ENCODE results near the gene TCF3.

DNA sequence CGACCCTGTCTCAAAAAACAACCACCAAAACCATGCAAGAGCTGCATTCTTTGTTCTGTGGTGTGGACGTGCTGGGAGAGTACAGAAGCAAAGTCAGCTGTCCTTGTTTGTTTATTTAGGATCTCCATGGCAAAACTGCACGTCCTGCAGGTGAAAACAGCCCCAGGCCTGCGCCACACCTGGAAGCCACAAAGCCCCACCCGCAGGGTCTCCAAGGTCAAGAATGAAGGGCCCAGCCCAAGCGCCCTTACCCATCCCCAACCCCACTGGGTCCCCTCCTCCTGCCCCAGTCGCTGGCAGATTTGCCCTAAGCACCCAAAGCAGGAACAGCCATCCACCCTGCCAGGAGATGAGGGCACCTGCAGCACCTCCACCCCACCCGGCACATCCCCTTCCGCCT lies 70.2 kb downstream of the TCF3 start:
- TF ChIP-seq EP300 (IDR thresholded peaks at IDR 0.05): no peak
- no peak for TF ChIP-seq CTCF (IDR thresholded peaks at IDR 0.05)
- no peak for TF ChIP-seq POLR2A (IDR thresholded peaks at IDR 0.05)

All from tibial nerve (tissue), 4 donors.